ENCODE data around the gene MAN1C1.
"Not testable (repeated sequence)": the region's sequence is repeated elsewhere in the genome, so short reads cannot be mapped to it uniquely, and the experiment has no call there.

Gene MAN1C1

GRCh38 chr1:25661043-25661815 is 44.6 kb downstream of the MAN1C1 start:
- no peaks in the 10 kb centered on the region for H3K79me2 ChIP-seq (ENCODE audit: control insufficient read depth, insufficient read depth, low read length, unreplicated experiment)
- no peaks in the 10 kb centered on the region for H3K27me3 ChIP-seq (ENCODE audit: insufficient read depth, low read length)
- no peak overlapping the region for H2AFZ ChIP-seq (ENCODE audit: low read length, unreplicated experiment)
- H3K4me3 ChIP-seq (ENCODE audit: low read depth, low read length) = no peak overlapping the region
- H3K27ac ChIP-seq (ENCODE audit: low read depth, low read length) = no peak overlapping the region
- H3K36me3 ChIP-seq (ENCODE audit: insufficient read depth, low read length) = no peaks in the 10 kb centered on the region
- H3K4me1 ChIP-seq (ENCODE audit: control insufficient read depth, insufficient read depth, low read length, unreplicated experiment) = no peaks in the 10 kb centered on the region

- Histone ChIP-seq H3K36me3 (ENCODE audit: insufficient read depth, low read length) (no peaks in the 10 kb centered on the region), H3K4me1 (ENCODE audit: control insufficient read depth, insufficient read depth, low read length, unreplicated experiment) (no peaks in the 10 kb centered on the region), H3K27me3 (ENCODE audit: insufficient read depth, low read length) (no peaks in the 10 kb centered on the region), H3K4me3 (ENCODE audit: low read depth, low read length) (no peak overlapping the region), H3K27ac (ENCODE audit: low read depth, low read length) (no peak overlapping the region), H2AFZ (ENCODE audit: low read length, unreplicated experiment) (no peak overlapping the region), H3K79me2 (ENCODE audit: control insufficient read depth, insufficient read depth, low read length, unreplicated experiment) (no peaks in the 10 kb centered on the region)
These were observed 45.5 kb downstream of the MAN1C1 start for GRCh38 chr1:25662061-25662460.

GRCh38 chr1:25662959-25663358 is 46.4 kb downstream of the MAN1C1 start:
- H3K4me1 ChIP-seq (ENCODE audit: control insufficient read depth, insufficient read depth, low read length, unreplicated experiment); H2AFZ ChIP-seq (ENCODE audit: low read length, unreplicated experiment); H3K4me3 ChIP-seq (ENCODE audit: low read depth, low read length); H3K79me2 ChIP-seq (ENCODE audit: control insufficient read depth, insufficient read depth, low read length, unreplicated experiment); H3K27me3 ChIP-seq (ENCODE audit: insufficient read depth, low read length); H3K36me3 ChIP-seq (ENCODE audit: insufficient read depth, low read length); H3K27ac ChIP-seq (ENCODE audit: low read depth, low read length): not testable (repeated sequence)

GRCh38 chr1:25664357-25665199 is 48.0 kb downstream of the MAN1C1 start:
- H3K27me3 ChIP-seq (ENCODE audit: insufficient read depth, low read length) = no peaks in the 10 kb centered on the region
- no peak overlapping the region for H2AFZ ChIP-seq (ENCODE audit: low read length, unreplicated experiment)
- H3K27ac ChIP-seq (ENCODE audit: low read depth, low read length) = no peak overlapping the region
- no peaks in the 10 kb centered on the region for H3K79me2 ChIP-seq (ENCODE audit: control insufficient read depth, insufficient read depth, low read length, unreplicated experiment)
- no peaks in the 10 kb centered on the region for H3K36me3 ChIP-seq (ENCODE audit: insufficient read depth, low read length)
- H3K4me1 ChIP-seq (ENCODE audit: control insufficient read depth, insufficient read depth, low read length, unreplicated experiment) = no peaks in the 10 kb centered on the region
- H3K4me3 ChIP-seq (ENCODE audit: low read depth, low read length) = no peak overlapping the region

- Histone ChIP-seq H3K4me3 (ENCODE audit: low read depth, low read length) (no peak overlapping the region), H2AFZ (ENCODE audit: low read length, unreplicated experiment) (no peak overlapping the region), H3K36me3 (ENCODE audit: insufficient read depth, low read length) (no peaks in the 10 kb centered on the region), H3K27me3 (ENCODE audit: insufficient read depth, low read length) (no peaks in the 10 kb centered on the region), H3K27ac (ENCODE audit: low read depth, low read length) (no peak overlapping the region), H3K4me1 (ENCODE audit: control insufficient read depth, insufficient read depth, low read length, unreplicated experiment) (no peaks in the 10 kb centered on the region), H3K79me2 (ENCODE audit: control insufficient read depth, insufficient read depth, low read length, unreplicated experiment) (no peaks in the 10 kb centered on the region)
These were observed 49.9 kb downstream of the MAN1C1 start for GRCh38 chr1:25666460-25666859.

DNA sequence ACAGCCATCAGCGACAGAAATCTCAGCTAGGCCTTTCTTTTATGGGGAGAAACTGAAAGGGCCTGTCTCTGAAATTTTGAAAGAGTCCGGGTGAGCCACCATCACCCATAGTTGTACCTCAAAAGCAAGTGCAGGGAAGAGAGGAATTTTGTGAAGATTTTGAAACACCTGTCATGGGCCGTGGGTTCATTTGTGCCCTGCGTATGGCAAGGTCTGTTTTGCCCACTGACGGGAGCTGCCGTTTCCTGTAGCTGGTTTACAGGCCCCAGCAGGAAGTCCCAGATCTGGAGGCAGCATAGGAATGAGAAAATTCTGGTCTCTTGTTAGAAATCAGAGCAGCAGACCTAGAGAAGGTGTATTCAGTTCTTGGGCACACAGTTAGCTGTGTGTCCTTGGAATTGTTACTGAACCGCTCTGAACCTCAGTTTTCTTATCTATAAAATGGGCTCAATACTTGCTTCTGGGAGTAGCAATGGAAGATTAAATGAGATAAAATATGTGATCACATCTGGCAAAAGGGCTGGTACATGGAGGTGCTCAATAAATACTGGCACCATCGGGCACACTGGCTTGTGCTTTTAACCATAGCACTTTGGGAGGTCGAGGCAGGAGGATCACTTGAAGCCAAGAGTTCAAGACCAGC is 52.5 kb downstream of the MAN1C1 start:
- Histone ChIP-seq H3K4me1 (ENCODE audit: control insufficient read depth, insufficient read depth, low read length, unreplicated experiment) (no peaks in the 10 kb centered on the region), H3K79me2 (ENCODE audit: control insufficient read depth, insufficient read depth, low read length, unreplicated experiment) (no peaks in the 10 kb centered on the region), H3K36me3 (ENCODE audit: insufficient read depth, low read length) (no peaks in the 10 kb centered on the region), H3K4me3 (ENCODE audit: low read depth, low read length) (no peak overlapping the region), H2AFZ (ENCODE audit: low read length, unreplicated experiment) (no peak overlapping the region), H3K27ac (ENCODE audit: low read depth, low read length) (no peak overlapping the region), H3K27me3 (ENCODE audit: insufficient read depth, low read length) (peaks cover 2% of the 10 kb centered on the region; the same call in 1 of the 2 replicates)

DNA sequence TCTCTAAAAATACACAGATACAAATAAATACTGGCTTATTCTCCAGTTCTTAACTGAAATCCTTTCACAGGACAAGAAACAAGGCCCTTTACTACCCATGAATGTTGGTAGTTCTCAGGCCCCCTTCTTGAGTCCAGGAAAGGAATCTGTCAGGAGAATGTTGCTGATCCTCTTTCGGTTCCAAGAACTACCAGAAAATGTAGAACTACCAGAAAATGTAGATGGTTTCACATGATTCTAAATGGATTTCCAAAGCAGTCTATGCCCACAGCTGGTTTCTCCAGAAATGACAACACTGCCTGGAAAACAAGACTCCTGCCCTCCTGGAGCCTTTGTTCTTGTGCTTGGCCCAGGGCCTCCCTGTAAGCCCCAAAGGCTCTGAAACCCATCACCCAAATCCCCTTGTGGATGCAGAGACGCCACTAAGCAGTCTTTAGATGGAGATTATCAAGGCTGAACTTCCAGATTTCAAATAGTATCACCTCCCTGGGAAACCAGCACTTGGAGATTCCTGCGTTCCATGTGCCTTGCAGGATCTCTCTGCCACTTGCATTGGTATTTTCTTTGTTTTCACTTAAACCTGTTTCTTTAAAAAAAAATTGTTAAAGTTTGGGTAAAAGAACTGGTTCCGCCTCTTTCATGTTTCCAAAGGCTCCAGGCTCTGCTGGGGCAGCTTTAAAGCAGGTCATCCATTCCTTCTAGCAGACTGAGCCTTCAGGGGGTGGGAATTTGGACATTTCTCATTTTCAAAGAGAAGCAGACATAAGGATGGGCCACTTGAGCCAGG is 53.4 kb downstream of the MAN1C1 start:
- no peak overlapping the region for H2AFZ ChIP-seq (ENCODE audit: low read length, unreplicated experiment)
- no peak overlapping the region for H3K27ac ChIP-seq (ENCODE audit: low read depth, low read length)
- no peak overlapping the region for H3K4me3 ChIP-seq (ENCODE audit: low read depth, low read length)
- peaks cover 2% of the 10 kb centered on the region; the same call in 1 of the 2 replicates for H3K27me3 ChIP-seq (ENCODE audit: insufficient read depth, low read length)
- no peaks in the 10 kb centered on the region for H3K36me3 ChIP-seq (ENCODE audit: insufficient read depth, low read length)
- H3K4me1 ChIP-seq (ENCODE audit: control insufficient read depth, insufficient read depth, low read length, unreplicated experiment) = no peaks in the 10 kb centered on the region
- H3K79me2 ChIP-seq (ENCODE audit: control insufficient read depth, insufficient read depth, low read length, unreplicated experiment) = no peaks in the 10 kb centered on the region

- Histone ChIP-seq H3K4me1 (ENCODE audit: control insufficient read depth, insufficient read depth, low read length, unreplicated experiment) (no peaks in the 10 kb centered on the region), H2AFZ (ENCODE audit: low read length, unreplicated experiment) (no peak overlapping the region), H3K4me3 (ENCODE audit: low read depth, low read length) (no peak overlapping the region), H3K79me2 (ENCODE audit: control insufficient read depth, insufficient read depth, low read length, unreplicated experiment) (no peaks in the 10 kb centered on the region), H3K27me3 (ENCODE audit: insufficient read depth, low read length) (peaks cover 17% of the 10 kb centered on the region), H3K36me3 (ENCODE audit: insufficient read depth, low read length) (no peaks in the 10 kb centered on the region), H3K27ac (ENCODE audit: low read depth, low read length) (no peak overlapping the region)
These were observed 55.3 kb downstream of the MAN1C1 start for GRCh38 chr1:25671929-25672328.

- Histone ChIP-seq H3K4me1 (ENCODE audit: control insufficient read depth, insufficient read depth, low read length, unreplicated experiment) (no peaks in the 10 kb centered on the region), H3K27me3 (ENCODE audit: insufficient read depth, low read length) (peaks cover 20% of the 10 kb centered on the region), H3K4me3 (ENCODE audit: low read depth, low read length) (no peak overlapping the region), H3K36me3 (ENCODE audit: insufficient read depth, low read length) (no peaks in the 10 kb centered on the region), H3K27ac (ENCODE audit: low read depth, low read length) (no peak overlapping the region), H3K79me2 (ENCODE audit: control insufficient read depth, insufficient read depth, low read length, unreplicated experiment) (no peaks in the 10 kb centered on the region), H2AFZ (ENCODE audit: low read length, unreplicated experiment) (no peak overlapping the region)
These were observed 56.3 kb downstream of the MAN1C1 start for GRCh38 chr1:25672763-25673409.

DNA sequence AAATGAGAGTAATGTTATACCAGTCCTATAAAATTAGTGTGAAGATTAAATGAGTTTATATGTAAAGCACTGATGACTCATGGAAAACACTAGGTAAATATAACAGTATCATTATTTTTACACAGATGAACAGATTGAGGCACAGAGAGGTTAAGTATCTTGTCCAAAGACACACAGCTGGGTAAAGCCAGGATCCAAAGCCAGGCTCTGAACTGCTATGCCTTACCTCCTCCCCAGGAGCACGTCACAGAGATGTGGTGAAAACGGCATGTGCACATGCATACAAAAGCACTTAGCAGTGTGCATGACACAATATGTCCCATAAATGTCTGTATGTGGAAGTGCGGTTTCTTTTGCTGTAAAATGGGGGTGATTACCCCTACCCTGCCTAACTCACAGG is 56.9 kb downstream of the MAN1C1 start:
- no peak overlapping the region for H3K4me3 ChIP-seq (ENCODE audit: low read depth, low read length)
- no peaks in the 10 kb centered on the region for H3K79me2 ChIP-seq (ENCODE audit: control insufficient read depth, insufficient read depth, low read length, unreplicated experiment)
- H3K4me1 ChIP-seq (ENCODE audit: control insufficient read depth, insufficient read depth, low read length, unreplicated experiment) = no peaks in the 10 kb centered on the region
- peaks cover 25% of the 10 kb centered on the region for H3K27me3 ChIP-seq (ENCODE audit: insufficient read depth, low read length)
- no peaks in the 10 kb centered on the region for H3K36me3 ChIP-seq (ENCODE audit: insufficient read depth, low read length)
- H3K27ac ChIP-seq (ENCODE audit: low read depth, low read length) = no peak overlapping the region
- H2AFZ ChIP-seq (ENCODE audit: low read length, unreplicated experiment) = no peak overlapping the region

Measured in ACC112 (cell line).